HCT116 (cell line): ENCODE measurements around the gene DNAL4.

Experiments
- CTCF ChIP-seq, 3 experiments: fragments of 200-600 bp in 1 of 3; sonication (generic) in 1 of 3; IDR thresholded peaks in 2 of 3; conservative IDR thresholded peaks in 1 of 3; 2 replicates each; pipeline ENCODE4 v1.5.1; 2012 to 2017; ENCODE audit warnings: low read depth in 2 of 3, low read length in 2 of 3, antibody characterized with exemption in 1 of 3, borderline replicate concordance in 1 of 3, control low read depth in 1 of 3, mild to moderate bottlenecking in 1 of 3, mixed read lengths in 1 of 3, mixed run types in 1 of 3, moderate library complexity in 1 of 3; ENCODE audit not compliant: insufficient read depth in 1 of 3
- EZH2 ChIP-seq: fragments of 200-600 bp; sonication (generic); IDR thresholded peaks from 2 replicates; pipeline ENCODE4 v1.6.1; 2017; ENCODE audit warnings: antibody characterized with exemption, mixed run types
- EZH2phosphoT487 ChIP-seq: fragments of 200-600 bp; IDR thresholded peaks from 2 replicates; pipeline ENCODE4 v1.6.1; 2018; ENCODE audit warnings: antibody characterized with exemption, borderline replicate concordance
- FOSL1 ChIP-seq: IDR thresholded peaks from 2 replicates; pipeline ENCODE4 v1.6.1; 2012; ENCODE audit warnings: low read depth
- POLR2A ChIP-seq: IDR thresholded peaks from 2 replicates; pipeline ENCODE4 v1.7.0; 2011; ENCODE audit warnings: borderline replicate concordance; ENCODE audit not compliant: insufficient read depth, insufficient read length; ENCODE audit errors: extremely low read depth
- POLR2AphosphoS5 ChIP-seq: IDR thresholded peaks from 2 replicates; pipeline ENCODE4 v1.6.1; 2011; ENCODE audit warnings: mild to moderate bottlenecking, low read depth, low read length, moderate library complexity
- RAD21 ChIP-seq: IDR thresholded peaks from 2 replicates; pipeline ENCODE4 v1.6.1; 2012; ENCODE audit warnings: low read depth, mild to moderate bottlenecking
- SRF ChIP-seq: IDR thresholded peaks from 2 replicates; pipeline ENCODE4 v1.6.1; 2012; ENCODE audit warnings: low read depth
- ZFX ChIP-seq: fragments of 450-650 bp; IDR thresholded peaks from 2 replicates; pipeline ENCODE4 v1.6.1; 2017
- ZNF274 ChIP-seq: fragments of 200-500 bp; sonication (Bioruptor generic); IDR thresholded peaks from 2 replicates; pipeline ENCODE4 v1.6.1; 2014; ENCODE audit warnings: mild to moderate bottlenecking, low read depth, low read length, inconsistent platforms
- TF ChIP-seq, protein P1 (sequence below): IDR thresholded peaks from 2 replicates; pipeline ENCODE4 v1.6.1; 2012; ENCODE audit warnings: low read depth

GRCh38 chr22:38830026-38830844 lies 36.3 kb upstream of the DNAL4 start:
- TF ChIP-seq EZH2phosphoT487: no peak
- TF ChIP-seq POLR2A: no peak
- TF ChIP-seq, protein P1, sequence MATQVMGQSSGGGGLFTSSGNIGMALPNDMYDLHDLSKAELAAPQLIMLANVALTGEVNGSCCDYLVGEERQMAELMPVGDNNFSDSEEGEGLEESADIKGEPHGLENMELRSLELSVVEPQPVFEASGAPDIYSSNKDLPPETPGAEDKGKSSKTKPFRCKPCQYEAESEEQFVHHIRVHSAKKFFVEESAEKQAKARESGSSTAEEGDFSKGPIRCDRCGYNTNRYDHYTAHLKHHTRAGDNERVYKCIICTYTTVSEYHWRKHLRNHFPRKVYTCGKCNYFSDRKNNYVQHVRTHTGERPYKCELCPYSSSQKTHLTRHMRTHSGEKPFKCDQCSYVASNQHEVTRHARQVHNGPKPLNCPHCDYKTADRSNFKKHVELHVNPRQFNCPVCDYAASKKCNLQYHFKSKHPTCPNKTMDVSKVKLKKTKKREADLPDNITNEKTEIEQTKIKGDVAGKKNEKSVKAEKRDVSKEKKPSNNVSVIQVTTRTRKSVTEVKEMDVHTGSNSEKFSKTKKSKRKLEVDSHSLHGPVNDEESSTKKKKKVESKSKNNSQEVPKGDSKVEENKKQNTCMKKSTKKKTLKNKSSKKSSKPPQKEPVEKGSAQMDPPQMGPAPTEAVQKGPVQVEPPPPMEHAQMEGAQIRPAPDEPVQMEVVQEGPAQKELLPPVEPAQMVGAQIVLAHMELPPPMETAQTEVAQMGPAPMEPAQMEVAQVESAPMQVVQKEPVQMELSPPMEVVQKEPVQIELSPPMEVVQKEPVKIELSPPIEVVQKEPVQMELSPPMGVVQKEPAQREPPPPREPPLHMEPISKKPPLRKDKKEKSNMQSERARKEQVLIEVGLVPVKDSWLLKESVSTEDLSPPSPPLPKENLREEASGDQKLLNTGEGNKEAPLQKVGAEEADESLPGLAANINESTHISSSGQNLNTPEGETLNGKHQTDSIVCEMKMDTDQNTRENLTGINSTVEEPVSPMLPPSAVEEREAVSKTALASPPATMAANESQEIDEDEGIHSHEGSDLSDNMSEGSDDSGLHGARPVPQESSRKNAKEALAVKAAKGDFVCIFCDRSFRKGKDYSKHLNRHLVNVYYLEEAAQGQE: no peak
- TF ChIP-seq CTCF (IDR thresholded peaks at IDR 0.05 in 2 of 3, conservative IDR thresholded peaks at IDR 0.05 in 1 of 3; ENCODE audit: borderline replicate concordance in 1 of 3, insufficient read depth in 1 of 3, low read depth in 2 of 3, low read length in 2 of 3): no peak
- TF ChIP-seq EZH2: no peak
- TF ChIP-seq RAD21: no peak
- TF ChIP-seq ZNF274: no peak
- TF ChIP-seq FOSL1: no peak
- TF ChIP-seq POLR2AphosphoS5: no peak
- no peak for TF ChIP-seq ZFX
- no peak for TF ChIP-seq SRF
